Measurements from ENCODE around the gene GIMAP5. TPM values are rescaled to one million over a fixed set of nuclear protein-coding genes. Genes with fewer than 3 reads are reported as not detected.

GIMAP5 gene
- total RNA-seq, 1 experiment from 2014 or later = not detected

GRCh38 chr7:150791304-150791703, 54.1 kb downstream of the GIMAP5 start:
- Mint-ChIP-seq H3K4me1 (no peaks in the 10 kb centered on the region), H3K36me3 (ENCODE audit: insufficient read depth in 1 of 3, low read depth in 3 of 3) (peaks cover 0 to 3% (median 0%) of the 10 kb centered on the region in 3 experiments; a peak in 1 of 7 replicates), H3K9me3 (0 out of 5 replicates have a peak, but pooled peaks cover 5% of the 10 kb centered on the region in 2 experiments), H3K4me3 (no peak overlapping the region), H3K27ac (no peak overlapping the region), H3K27me3 (ENCODE audit: low read depth) (peaks cover 29% of the 10 kb centered on the region)
- no peak overlapping the region for H3K4ac ChIP-seq (ENCODE audit: low read depth, low read length)
- H2BK12ac ChIP-seq (ENCODE audit: insufficient read length, low read depth, low read length) = no peak overlapping the region
- no peak overlapping the region for H4K5ac ChIP-seq (ENCODE audit: insufficient read length, low read depth, low read length)
- H3K23ac ChIP-seq (ENCODE audit: insufficient read length, low read depth, low read length) = no peak overlapping the region
- H3K9me3 ChIP-seq (ENCODE audit: control insufficient read depth, low read depth, low read length) = no peaks in the 10 kb centered on the region
- no peak overlapping the region for H2BK5ac ChIP-seq (ENCODE audit: insufficient read length, low read length)
- no peaks in the 10 kb centered on the region for H3K4me1 ChIP-seq (ENCODE audit: insufficient read depth, low read length)
- H4K91ac ChIP-seq (ENCODE audit: insufficient read length, low read depth, low read length) = no peak overlapping the region
- H3K9ac ChIP-seq (ENCODE audit: extremely low read depth, insufficient read length, low read length) = no peak overlapping the region
- H3K18ac ChIP-seq (ENCODE audit: insufficient read length, low read depth, low read length) = no peak overlapping the region
- no peak overlapping the region for H2BK20ac ChIP-seq (ENCODE audit: low read depth, low read length, poor library complexity, severe bottlenecking)
- H3K23me2 ChIP-seq (ENCODE audit: insufficient read length, low read depth, low read length, poor library complexity, severe bottlenecking) = no peaks in the 10 kb centered on the region
- TF ChIP-seq CTCF (conservative IDR thresholded peaks at IDR 0.05) = peak; percentile 22; the same call in 1 of the 3 replicates
- H3K14ac ChIP-seq (ENCODE audit: insufficient read depth, low read length) = no peak overlapping the region
- H3K79me2 ChIP-seq (ENCODE audit: insufficient read depth, low read length) = no peaks in the 10 kb centered on the region
- H3K56ac ChIP-seq (ENCODE audit: insufficient read length, low read depth, low read length) = no peak overlapping the region
- no peak overlapping the region for H3K27ac ChIP-seq (ENCODE audit: insufficient read length, low read depth, low read length)
- no peak for DNase-seq
- WGBS (ENCODE audit: extremely low coverage, insufficient read length, low lambda C conversion rate) = no CpG with 5 or more reads among the region's 5 CpGs
- no peak overlapping the region for H2BK15ac ChIP-seq (ENCODE audit: low read depth, low read length)
- no peaks in the 10 kb centered on the region for H3K27me3 ChIP-seq (ENCODE audit: insufficient read depth, low read length)
- H3T11ph ChIP-seq (ENCODE audit: low read length) = no peak overlapping the region
- no peak overlapping the region for H4K8ac ChIP-seq (replicated peaks; ENCODE audit: insufficient read length, low read depth, low read length)
- H2AFZ ChIP-seq (ENCODE audit: low read length) = no peak overlapping the region
- H3K4me2 ChIP-seq (ENCODE audit: insufficient read depth, insufficient read length, low read length) = no peak overlapping the region
- H2AK5ac ChIP-seq (ENCODE audit: insufficient read length, low read length) = no peak overlapping the region
- H3K79me1 ChIP-seq (ENCODE audit: insufficient read depth, low read depth, low read length, poor library complexity, severe bottlenecking) = no peaks in the 10 kb centered on the region
- H4K20me1 ChIP-seq (ENCODE audit: control insufficient read depth, insufficient read depth, insufficient read length) = no peaks in the 10 kb centered on the region
- H2BK120ac ChIP-seq (ENCODE audit: low read depth, low read length, poor library complexity, severe bottlenecking) = no peak overlapping the region
